ENCODE results near the gene PRRT4. TPM values are rescaled to one million over a fixed set of nuclear protein-coding genes. Genes with fewer than 3 reads are reported as not detected.

Gene PRRT4
- total and polyA plus RNA-seq, 2 of the 4 experiments (the other 2 are of a cell fraction): not detected

- POLR2A ChIA-PET (ENCODE audit: unreplicated experiment): no interaction called here
- Histone ChIP-seq H3K18ac (ENCODE audit: low read depth, low read length) (no peak overlapping the region), H3K27ac (ENCODE audit: insufficient read depth, low read length) (no peak overlapping the region), H3K9ac (ENCODE audit: low read depth, low read length) (no peak overlapping the region), H3K9me1 (ENCODE audit: insufficient read depth, low read length) (no peaks in the 10 kb centered on the region), H3K4me1 (ENCODE audit: control insufficient read depth, insufficient read depth, low read length) (no peaks in the 10 kb centered on the region; the same call in 1 of the 2 replicates), H3K79me1 (ENCODE audit: low read depth in 1 of 2, low read length in 2 of 2) (no peaks in the 10 kb centered on the region), H2BK20ac (ENCODE audit: low read depth, low read length) (no peak overlapping the region), H2AK5ac (ENCODE audit: low read depth, low read length) (no peak overlapping the region), H3K56ac (ENCODE audit: extremely low read depth, insufficient read depth, low read length) (no peak overlapping the region), H4K8ac (ENCODE audit: low read depth in 2 of 2, low read length in 2 of 2) (no peak overlapping the region), H3K4me2 (ENCODE audit: low read depth, low read length) (no peak overlapping the region), H4K91ac (ENCODE audit: insufficient read depth, low read depth, low read length) (no peak overlapping the region), H3K23ac (ENCODE audit: low read depth, low read length) (no peak overlapping the region), H2BK5ac (ENCODE audit: low read depth, low read length, poor library complexity, severe bottlenecking) (no peak overlapping the region), H3K4ac (ENCODE audit: low read depth, low read length) (no peak overlapping the region), H4K20me1 (ENCODE audit: insufficient read depth, low read length) (no peaks in the 10 kb centered on the region), H3K36me3 (ENCODE audit: control insufficient read depth, insufficient read depth, low read length) (peaks cover 37% of the 10 kb centered on the region), H3K4me3 (ENCODE audit: insufficient read depth, low read depth, low read length) (no peak overlapping the region), H2BK15ac (ENCODE audit: low read depth, low read length) (no peak overlapping the region), H4K5ac (ENCODE audit: low read depth, low read length) (no peak overlapping the region), H2AFZ (replicated peaks; ENCODE audit: low read length, poor library complexity) (no peak overlapping the region), H3K14ac (replicated peaks; ENCODE audit: low read depth, low read length) (no peak overlapping the region), H2AK9ac (replicated peaks; ENCODE audit: low read depth, low read length, poor library complexity) (no peak overlapping the region), H2BK120ac (ENCODE audit: low read depth, low read length) (no peak overlapping the region), H3K9me3 (ENCODE audit: control insufficient read depth, insufficient read depth, low read length) (no peaks in the 10 kb centered on the region), H3K27me3 (ENCODE audit: control insufficient read depth, insufficient read depth, low read length) (no peaks in the 10 kb centered on the region)
- intact Hi-C loops (cut with micrococcal nuclease): loop anchor here (1.0 to 5.0 kb wide), 3 partner anchors 107 to 615 kb away; no protein-coding TSS in a partner anchor
- BruUV-seq (replicated peaks): no TSS peak
- ATAC-seq (ENCODE audit: low read depth) (peak; percentile 79), DNase-seq (peak; percentile 54)
- dilution Hi-C loops (cut with HindIII; ENCODE audit: low sequenced_read_pairs, unreplicated experiment): no loop called here
- no peak for TF ChIP-seq FOS (IDR thresholded peaks at IDR 0.05; ENCODE audit: low read depth, low read length)
- TF ChIP-seq MXI1 (IDR thresholded peaks at IDR 0.05; ENCODE audit: borderline replicate concordance, low read depth, low read length): no peak
- no peak for TF ChIP-seq USF2 (IDR thresholded peaks at IDR 0.05; ENCODE audit: low read depth, low read length)
- TF ChIP-seq RFX5 (IDR thresholded peaks at IDR 0.05; ENCODE audit: low read depth, low read length): no peak
- no peak for TF ChIP-seq POLR2A (IDR thresholded peaks at IDR 0.05; ENCODE audit: low read depth, low read length)
- TF ChIP-seq BHLHE40 (IDR thresholded peaks at IDR 0.05; ENCODE audit: low read depth, low read length): no peak
- TF ChIP-seq NFE2L2 (IDR thresholded peaks at IDR 0.05; ENCODE audit: low read depth, low read length): no peak
- no peak for TF ChIP-seq CHD1 (IDR thresholded peaks at IDR 0.05; ENCODE audit: low read depth, low read length)
- TF ChIP-seq RCOR1 (IDR thresholded peaks at IDR 0.05; ENCODE audit: insufficient replicate concordance, low read length): no peak
- TF ChIP-seq ELK1 (IDR thresholded peaks at IDR 0.05; ENCODE audit: borderline replicate concordance, low read depth, low read length): no peak
- peak; percentile 56 for TF ChIP-seq CTCF (conservative IDR thresholded peaks at IDR 0.05; ENCODE audit: low read depth, low read length)
- no peak for TF ChIP-seq MAZ (IDR thresholded peaks at IDR 0.05; ENCODE audit: borderline replicate concordance, low read depth, low read length)
- peak; percentile 21; the same call in 1 of the 2 replicates for TF ChIP-seq SMC3 (IDR thresholded peaks at IDR 0.05; ENCODE audit: low read depth, low read length)
- no peak for TF ChIP-seq CEBPB (IDR thresholded peaks at IDR 0.05; ENCODE audit: low read depth, low read length)
- no peak for TF ChIP-seq MAFK (IDR thresholded peaks at IDR 0.05; ENCODE audit: low read depth, low read length)
- TF ChIP-seq RAD21 (IDR thresholded peaks at IDR 0.05; ENCODE audit: low read length): peak; percentile 52
- CTCF ChIA-PET: interaction anchor here (0.5 to 1.3 kb wide), 8 partner anchors 8 to 420 kb away, joined by 3 to 7 read pairs (median 4); no protein-coding TSS in a partner anchor
- in situ Hi-C loops (cut with MboI; ENCODE audit: low sequenced_read_pairs): no loop called here
- WGBS, 2 experiments (ENCODE audit: extremely low coverage in 2 of 2, insufficient read length in 1 of 2): no CpG with 5 or more reads among the region's 3 CpGs
These were observed 39.3 kb downstream of the PRRT4 start for GRCh38 chr7:128322040-128322643.

Measured in IMR-90 (cell line).